Testis (tissue), 3 donors: ENCODE data around the gene CCDC138. TPM values are rescaled to one million over a fixed set of nuclear protein-coding genes. Genes with fewer than 3 reads are reported as not detected.

Source experiments
- DNase-seq: peaks from one replicate; pipeline ENCODE4 v3.0.0-alpha.2; 2019
- H3K27ac ChIP-seq, 2 donors: fragments of 200-600 bp; sonication (generic); one replicate each; pipeline ENCODE4 v1.5.1; 2019
- H3K27me3 ChIP-seq: fragments of 200-600 bp; sonication (generic); one replicate; pipeline ENCODE4 v1.5.1; 2019
- H3K36me3 ChIP-seq: fragments of 200-600 bp; sonication (generic); one replicate; pipeline ENCODE4 v1.5.1; 2017; ENCODE audit warnings: low read depth; ENCODE audit errors: missing control alignments
- H3K4me1 ChIP-seq: fragments of 200-600 bp; sonication (generic); one replicate; pipeline ENCODE4 v1.5.1; 2019
- H3K4me3 ChIP-seq, 2 donors: fragments of 200-600 bp; sonication (generic); one replicate each; pipeline ENCODE4 v1.5.1; 2017 to 2019
- H3K9me3 ChIP-seq: fragments of 200-600 bp; sonication (generic); one replicate; pipeline ENCODE4 v1.5.1; 2017
- POLR2A ChIP-seq: fragments of 450-650 bp; IDR thresholded peaks from one replicate; pipeline ENCODE4 v1.6.1; 2017; ENCODE audit warnings: antibody characterized with exemption, mild to moderate bottlenecking, moderate library complexity
- WGBS, 2 donors: methylation state at CpG; one replicate each; pipeline ENCODE4 v1.1.5; 2018; 5-methylcytosine and 5-hydroxymethylcytosine counted together
- intact Hi-C: fragments of 100-400 bp; cut with DNase I; formaldehyde crosslinking; loops from one replicate; pipeline ENCODE4 v1.15.1; 2023; ENCODE audit warnings: low total_unique reads
- polyA plus RNA-seq: library from polyadenylated mRNA; stranded (reverse); fragments of 350-450 nt; fragmentation: Illumina TruSeq; extraction: RNeasy Lipid Tissue Mini Kit (QIAGEN cat#74804); gene quantifications from one replicate; pipeline ENCODE4 v1.2.3, GENCODE V29; 2014; ENCODE audit warnings: low read depth, low replicate concordance; ENCODE audit not compliant: insufficient read depth
- total RNA-seq, 2 donors: library from RNA; depleted of rRNA; stranded (reverse); fragments of >200 nt; gene quantifications; one replicate each; pipeline ENCODE4 v1.2.3, GENCODE V29; 2016
- TF ChIP-seq, protein P1 (sequence below), 3 experiments: fragments of 450-650 bp in 2 of 3; fragments of 200-600 bp in 1 of 3; sonication (generic) in 1 of 3; IDR thresholded peaks; one replicate each; pipeline ENCODE4 v1.5.1; 2016 to 2019; ENCODE audit warnings: antibody characterized with exemption in 3 of 3, mild to moderate bottlenecking in 2 of 3, moderate library complexity in 1 of 3

Gene CCDC138
- total and polyA plus RNA-seq, 3 donors from 2014 or later: 15.7 to 30.9 (median 19.3) TPM

DNA sequence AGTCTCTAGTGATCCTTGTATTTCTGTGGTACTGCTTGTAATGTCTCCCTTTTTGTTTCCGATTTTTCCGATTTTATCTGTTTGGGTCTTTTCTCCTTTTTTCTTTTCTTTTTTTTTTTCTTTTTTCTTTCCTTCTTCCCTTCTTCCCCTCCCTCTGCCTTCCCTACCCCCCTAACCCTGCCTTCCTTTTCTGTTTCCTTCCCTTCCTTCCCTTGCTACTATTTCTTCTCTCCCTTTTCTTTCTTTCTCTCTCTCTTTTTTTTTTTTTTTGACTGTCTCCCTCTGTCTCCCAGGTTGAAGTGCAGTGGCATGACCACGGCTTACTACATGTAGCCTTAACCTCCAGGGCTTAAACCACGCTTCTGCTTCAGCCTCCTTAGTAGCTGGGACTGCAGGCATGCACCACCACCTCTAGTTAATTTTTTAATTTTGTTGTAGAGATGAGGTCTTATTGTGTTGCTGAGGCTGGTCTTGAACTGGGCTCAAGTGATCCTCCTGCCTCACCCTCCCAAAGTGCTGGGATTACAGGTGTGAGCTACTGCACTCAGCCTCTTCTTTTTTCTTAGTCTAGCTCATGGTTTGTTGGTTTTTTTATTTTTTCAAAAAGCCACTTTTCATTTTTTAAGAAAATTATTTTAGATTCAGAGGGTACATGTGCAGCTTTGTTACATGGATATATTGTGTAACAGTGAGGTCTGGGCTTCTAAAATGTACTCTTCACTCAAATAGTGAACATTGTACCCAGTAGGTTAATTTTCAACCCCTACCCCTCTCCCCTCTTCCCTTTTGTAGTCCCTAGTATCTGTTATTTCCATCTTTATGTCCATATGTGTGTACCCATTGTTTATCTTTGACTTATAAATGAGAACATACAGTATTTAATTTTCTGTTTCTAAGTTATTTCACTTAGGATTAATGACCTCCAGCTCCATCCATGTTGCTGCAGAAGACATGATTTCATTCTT lies 24.7 kb downstream of the CCDC138 start:
- no peak overlapping the region for H3K4me3 ChIP-seq
- no peak for DNase-seq
- H3K27me3 ChIP-seq: no peaks in the 10 kb centered on the region
- TF ChIP-seq POLR2A: no peak
- TF ChIP-seq, protein P1, sequence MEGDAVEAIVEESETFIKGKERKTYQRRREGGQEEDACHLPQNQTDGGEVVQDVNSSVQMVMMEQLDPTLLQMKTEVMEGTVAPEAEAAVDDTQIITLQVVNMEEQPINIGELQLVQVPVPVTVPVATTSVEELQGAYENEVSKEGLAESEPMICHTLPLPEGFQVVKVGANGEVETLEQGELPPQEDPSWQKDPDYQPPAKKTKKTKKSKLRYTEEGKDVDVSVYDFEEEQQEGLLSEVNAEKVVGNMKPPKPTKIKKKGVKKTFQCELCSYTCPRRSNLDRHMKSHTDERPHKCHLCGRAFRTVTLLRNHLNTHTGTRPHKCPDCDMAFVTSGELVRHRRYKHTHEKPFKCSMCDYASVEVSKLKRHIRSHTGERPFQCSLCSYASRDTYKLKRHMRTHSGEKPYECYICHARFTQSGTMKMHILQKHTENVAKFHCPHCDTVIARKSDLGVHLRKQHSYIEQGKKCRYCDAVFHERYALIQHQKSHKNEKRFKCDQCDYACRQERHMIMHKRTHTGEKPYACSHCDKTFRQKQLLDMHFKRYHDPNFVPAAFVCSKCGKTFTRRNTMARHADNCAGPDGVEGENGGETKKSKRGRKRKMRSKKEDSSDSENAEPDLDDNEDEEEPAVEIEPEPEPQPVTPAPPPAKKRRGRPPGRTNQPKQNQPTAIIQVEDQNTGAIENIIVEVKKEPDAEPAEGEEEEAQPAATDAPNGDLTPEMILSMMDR (IDR thresholded peaks at IDR 0.05): no peak
- no peaks in the 10 kb centered on the region for H3K4me1 ChIP-seq
- H3K27ac ChIP-seq: no peak overlapping the region
- H3K36me3 ChIP-seq: no peaks in the 10 kb centered on the region
- 95 to 98% methylated on average over 4 of the region's 4 CpGs for WGBS, 2 donors
- intact Hi-C loops: no loop called here
- H3K9me3 ChIP-seq: no peaks in the 10 kb centered on the region

DNA sequence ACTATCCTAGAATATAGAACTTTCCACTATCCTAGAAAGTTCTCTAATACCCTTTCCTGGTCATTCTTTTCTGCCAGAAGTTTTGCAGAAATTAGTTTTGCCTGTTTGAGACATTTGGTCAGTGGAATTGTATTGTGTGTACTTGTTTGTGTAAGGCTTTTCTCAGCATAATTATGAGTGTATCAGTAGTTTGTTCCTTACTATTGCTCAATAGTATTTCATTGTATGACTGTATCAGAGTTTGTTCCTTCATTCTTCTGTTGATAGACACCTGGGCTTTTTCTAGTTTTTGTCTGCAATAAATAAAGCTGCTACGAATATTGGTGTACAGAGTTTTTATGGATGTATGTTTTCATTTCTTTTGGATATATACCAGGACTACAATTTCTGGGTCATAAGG lies 27.2 kb downstream of the CCDC138 start:
- no peak for DNase-seq
- H3K36me3 ChIP-seq: no peaks in the 10 kb centered on the region
- intact Hi-C loops: no loop called here
- H3K27ac ChIP-seq: no peak overlapping the region
- TF ChIP-seq, protein P1 (IDR thresholded peaks at IDR 0.05): no peak
- no peak for TF ChIP-seq POLR2A
- no peak overlapping the region for H3K4me3 ChIP-seq
- H3K9me3 ChIP-seq: no peaks in the 10 kb centered on the region
- 88 to 100% methylated on average over 1 of the region's 1 CpG for WGBS, 2 donors
- no peaks in the 10 kb centered on the region for H3K4me1 ChIP-seq
- no peaks in the 10 kb centered on the region for H3K27me3 ChIP-seq

DNA sequence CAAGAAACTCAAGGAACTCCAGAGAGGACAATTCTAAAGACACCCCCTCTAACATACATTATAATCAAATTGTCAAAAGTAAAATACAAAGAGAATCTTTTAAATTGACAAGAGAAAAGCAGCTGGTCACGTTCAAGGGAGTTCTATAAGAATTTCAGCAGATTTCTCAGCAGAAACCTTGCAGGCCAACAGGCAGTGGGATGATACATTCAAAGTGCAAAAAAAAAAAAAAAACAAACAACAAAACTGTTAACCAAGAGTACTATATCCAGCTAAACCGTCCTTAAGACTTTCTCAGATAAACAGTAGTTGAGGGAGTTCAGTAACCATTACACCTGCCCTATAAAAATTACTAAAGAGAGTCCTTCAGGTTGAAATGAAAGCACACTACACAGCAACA lies 33.9 kb downstream of the CCDC138 start:
- intact Hi-C loops: no loop called here
- no peak for DNase-seq
- WGBS, 2 donors: 93 to 95% methylated on average over 2 of the region's 2 CpGs
- no peak overlapping the region for H3K27ac ChIP-seq
- no peaks in the 10 kb centered on the region for H3K9me3 ChIP-seq
- H3K4me1 ChIP-seq: no peaks in the 10 kb centered on the region
- TF ChIP-seq, protein P1 (IDR thresholded peaks at IDR 0.05): no peak
- no peak for TF ChIP-seq POLR2A
- no peak overlapping the region for H3K4me3 ChIP-seq
- H3K36me3 ChIP-seq: no peaks in the 10 kb centered on the region
- H3K27me3 ChIP-seq: no peaks in the 10 kb centered on the region

DNA sequence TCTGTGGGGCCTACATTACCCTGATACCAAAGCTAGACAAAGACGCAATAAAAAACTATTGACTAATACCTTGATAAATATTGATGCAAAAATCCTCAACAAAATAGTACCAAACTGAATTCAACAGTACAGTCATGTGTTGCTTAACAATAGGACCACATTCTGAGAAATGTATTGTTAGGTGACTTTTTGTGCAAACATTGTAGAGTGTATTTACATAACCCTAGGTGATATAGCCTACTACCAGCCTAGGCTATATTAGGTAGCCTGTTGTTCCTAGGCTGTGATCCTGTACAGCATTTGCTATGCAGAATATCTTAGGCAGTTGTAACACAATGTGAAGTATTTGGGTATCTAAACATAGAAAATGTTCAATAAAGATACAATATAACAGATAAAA lies 36.7 kb downstream of the CCDC138 start:
- Histone ChIP-seq H3K27ac (no peak overlapping the region), H3K27me3 (no peaks in the 10 kb centered on the region), H3K9me3 (no peaks in the 10 kb centered on the region), H3K4me1 (no peaks in the 10 kb centered on the region), H3K4me3 (no peak overlapping the region), H3K36me3 (no peaks in the 10 kb centered on the region)
- no peak for DNase-seq
- no peak for TF ChIP-seq POLR2A
- TF ChIP-seq, protein P1 (IDR thresholded peaks at IDR 0.05): no peak
- 97% methylated on average over 1 of the region's 1 CpG for WGBS, 2 donors
- intact Hi-C loops: no loop called here
